Measurements from ENCODE around the gene RNF125. TPM values are rescaled to one million over a fixed set of nuclear protein-coding genes. Genes with fewer than 3 reads are reported as not detected.

Gene RNF125
- total and polyA plus RNA-seq, 2 donors (not counting 1 experiment from before 2014, with no cell fraction given), result 5.6 to 7.7 TPM

DNA sequence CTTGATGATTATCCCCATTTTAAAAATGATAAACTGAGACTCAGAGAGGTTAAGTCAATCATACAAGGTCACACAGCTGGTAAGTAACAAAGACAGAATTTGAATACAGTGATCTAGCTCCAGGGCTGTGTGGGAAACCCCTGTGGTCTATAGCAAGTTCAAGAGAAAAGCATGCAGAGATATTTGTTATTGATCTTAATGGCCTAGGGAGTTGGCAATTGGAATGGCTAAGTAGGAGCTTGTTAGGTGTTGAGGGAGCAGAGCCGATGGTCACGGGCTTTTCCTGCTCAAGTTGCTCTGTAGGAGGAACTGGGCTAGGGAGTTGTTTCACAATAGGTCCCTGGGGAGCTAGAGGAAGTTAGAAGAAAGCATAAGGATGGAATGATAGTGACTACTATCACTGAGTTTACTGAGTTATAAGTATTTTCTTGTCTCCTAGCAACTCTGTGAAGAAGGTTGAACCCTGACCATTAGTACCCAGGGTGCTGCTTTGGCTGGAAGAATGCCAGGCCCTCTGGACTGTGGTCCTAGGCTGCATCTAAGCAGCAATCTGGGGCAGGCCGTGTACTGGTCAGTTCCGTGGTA lies 30.0 kb downstream of the RNF125 start:
- H3K4me1 Mint-ChIP-seq, result peaks cover 25% of the 10 kb centered on the region
- H2AFZ ChIP-seq (ENCODE audit: insufficient read depth, low read depth, low read length, poor library complexity, severe bottlenecking), result peak overlapping the region; percentile 10
- ChIA-PET CTCF (interaction anchor here (0.5 to 1.3 kb wide), 4 partner anchors 14 to 395 kb away, joined by 3 to 4 read pairs (median 3); no protein-coding TSS in a partner anchor), POLR2A (interaction anchor here (1.4 kb wide), 1 partner anchor 30 kb away, joined by 3 read pairs; the partner anchor contains the start of gene RNF125)
- H3K4me2 ChIP-seq (replicated peaks; ENCODE audit: low read depth, low read length, poor library complexity, severe bottlenecking), result peak overlapping the region; percentile 59
- H4K20me1 ChIP-seq (ENCODE audit: control insufficient read depth, insufficient read depth, low read length, poor library complexity, severe bottlenecking), result no peaks in the 10 kb centered on the region
- WGBS (ENCODE audit: insufficient coverage), result 49% methylated on average over 4 of the region's 4 CpGs
- H3K79me2 ChIP-seq (ENCODE audit: control insufficient read depth, insufficient read depth, low read length), result peaks cover 13% of the 10 kb centered on the region
- no peaks in the 10 kb centered on the region for H3K9me3 Mint-ChIP-seq (ENCODE audit: insufficient read depth)
- no peaks in the 10 kb centered on the region for H3K9me3 ChIP-seq (ENCODE audit: control extremely low read depth in 1 of 3, control insufficient read depth in 2 of 3, insufficient read depth in 1 of 3, low read length in 2 of 3)
- DNase-seq (peak; percentile 53), ATAC-seq (ENCODE audit: low read depth) (peak; percentile 33)
- H3K27ac Mint-ChIP-seq, result peak overlapping the region; percentile 71
- H3K27me3 Mint-ChIP-seq, result no peaks in the 10 kb centered on the region
- peaks cover 1 to 5% of the 10 kb centered on the region in 2 experiments for H3K36me3 ChIP-seq (replicated peaks in 1 of 2; ENCODE audit: control extremely low read depth in 1 of 2, control insufficient read depth in 1 of 2, extremely low read depth in 1 of 2, insufficient read depth in 2 of 2, low read length in 1 of 2)
- intact Hi-C loops (cut with micrococcal nuclease), result loop anchor here (5.0 kb wide), 1 partner anchor 44 kb away; the partner anchor contains the start of gene RNF138
- peaks cover 19% of the 10 kb centered on the region in 2 donors for H3K4me1 ChIP-seq (ENCODE audit: control insufficient read depth in 2 of 2, insufficient read depth in 2 of 2, low read length in 2 of 2)
- peak overlapping the region; percentile 19 for H3K9ac ChIP-seq (ENCODE audit: low read length)
- H3K27me3 ChIP-seq (replicated peaks in 1 of 4; ENCODE audit: control extremely low read depth in 1 of 4, control insufficient read depth in 3 of 4, insufficient read depth in 4 of 4, low read length in 3 of 4), result no peaks in the 10 kb centered on the region
- no peak overlapping the region for H3K4me3 ChIP-seq (ENCODE audit: control extremely low read depth in 1 of 5, extremely low read depth in 1 of 5, insufficient read depth in 1 of 5, low read depth in 2 of 5, low read length in 4 of 5)
- peak overlapping the region; percentile 77 to 81 for H3K27ac ChIP-seq (ENCODE audit: low read length in 2 of 2)
- TF ChIP-seq, protein P1, sequence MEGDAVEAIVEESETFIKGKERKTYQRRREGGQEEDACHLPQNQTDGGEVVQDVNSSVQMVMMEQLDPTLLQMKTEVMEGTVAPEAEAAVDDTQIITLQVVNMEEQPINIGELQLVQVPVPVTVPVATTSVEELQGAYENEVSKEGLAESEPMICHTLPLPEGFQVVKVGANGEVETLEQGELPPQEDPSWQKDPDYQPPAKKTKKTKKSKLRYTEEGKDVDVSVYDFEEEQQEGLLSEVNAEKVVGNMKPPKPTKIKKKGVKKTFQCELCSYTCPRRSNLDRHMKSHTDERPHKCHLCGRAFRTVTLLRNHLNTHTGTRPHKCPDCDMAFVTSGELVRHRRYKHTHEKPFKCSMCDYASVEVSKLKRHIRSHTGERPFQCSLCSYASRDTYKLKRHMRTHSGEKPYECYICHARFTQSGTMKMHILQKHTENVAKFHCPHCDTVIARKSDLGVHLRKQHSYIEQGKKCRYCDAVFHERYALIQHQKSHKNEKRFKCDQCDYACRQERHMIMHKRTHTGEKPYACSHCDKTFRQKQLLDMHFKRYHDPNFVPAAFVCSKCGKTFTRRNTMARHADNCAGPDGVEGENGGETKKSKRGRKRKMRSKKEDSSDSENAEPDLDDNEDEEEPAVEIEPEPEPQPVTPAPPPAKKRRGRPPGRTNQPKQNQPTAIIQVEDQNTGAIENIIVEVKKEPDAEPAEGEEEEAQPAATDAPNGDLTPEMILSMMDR (IDR thresholded peaks at IDR 0.05), result no peak
- no peak for TF ChIP-seq EZH2 (IDR thresholded peaks at IDR 0.05; ENCODE audit: borderline replicate concordance, insufficient read depth, low read depth, low read length, poor library complexity, severe bottlenecking)
- peak overlapping the region; percentile 27 for H3K4me3 Mint-ChIP-seq

Measured in B cell (primary cell).